OCI-LY7 (cell line): ENCODE data around the gene MAD2L2.

Experiments used
- EZH2phosphoT487 ChIP-seq: fragments of 200-600 bp; sonication (generic); IDR thresholded peaks from 2 replicates; pipeline ENCODE4 v1.6.1; 2018; ENCODE audit warnings: low read depth, borderline replicate concordance, mild to moderate bottlenecking, mixed run types, antibody characterized with exemption, low read length, moderate library complexity, mixed read lengths
- TF ChIP-seq, protein P1 (sequence below): fragments of 200-600 bp; sonication (generic); conservative IDR thresholded peaks from 2 replicates; pipeline ENCODE4 v1.5.1; 2014; ENCODE audit warnings: mild to moderate bottlenecking, antibody characterized with exemption, low read length, moderate library complexity, mixed read lengths

DNA sequence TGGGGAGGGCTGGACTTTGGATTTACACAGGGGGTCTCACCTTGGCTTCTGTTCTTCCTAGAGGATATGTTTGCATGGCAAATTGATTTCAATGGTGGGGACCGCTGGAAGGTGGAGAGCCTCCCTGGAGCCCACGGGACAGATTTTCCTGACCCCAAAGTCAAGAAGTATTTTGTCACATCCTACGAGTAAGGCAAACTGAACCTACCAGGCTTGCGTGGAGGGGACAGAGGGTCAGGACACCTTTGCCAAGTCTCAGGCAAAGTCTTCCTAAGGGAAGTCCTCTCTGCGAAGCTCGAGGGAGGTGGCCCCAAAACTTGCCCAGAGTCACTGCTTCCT lies 9.8 kb downstream of the MAD2L2 start:
- no peak for TF ChIP-seq EZH2phosphoT487
- TF ChIP-seq, protein P1, sequence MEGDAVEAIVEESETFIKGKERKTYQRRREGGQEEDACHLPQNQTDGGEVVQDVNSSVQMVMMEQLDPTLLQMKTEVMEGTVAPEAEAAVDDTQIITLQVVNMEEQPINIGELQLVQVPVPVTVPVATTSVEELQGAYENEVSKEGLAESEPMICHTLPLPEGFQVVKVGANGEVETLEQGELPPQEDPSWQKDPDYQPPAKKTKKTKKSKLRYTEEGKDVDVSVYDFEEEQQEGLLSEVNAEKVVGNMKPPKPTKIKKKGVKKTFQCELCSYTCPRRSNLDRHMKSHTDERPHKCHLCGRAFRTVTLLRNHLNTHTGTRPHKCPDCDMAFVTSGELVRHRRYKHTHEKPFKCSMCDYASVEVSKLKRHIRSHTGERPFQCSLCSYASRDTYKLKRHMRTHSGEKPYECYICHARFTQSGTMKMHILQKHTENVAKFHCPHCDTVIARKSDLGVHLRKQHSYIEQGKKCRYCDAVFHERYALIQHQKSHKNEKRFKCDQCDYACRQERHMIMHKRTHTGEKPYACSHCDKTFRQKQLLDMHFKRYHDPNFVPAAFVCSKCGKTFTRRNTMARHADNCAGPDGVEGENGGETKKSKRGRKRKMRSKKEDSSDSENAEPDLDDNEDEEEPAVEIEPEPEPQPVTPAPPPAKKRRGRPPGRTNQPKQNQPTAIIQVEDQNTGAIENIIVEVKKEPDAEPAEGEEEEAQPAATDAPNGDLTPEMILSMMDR = no peak
